HG03565 (cell line): ENCODE data around the gene OGFR.

Source experiments
- ATAC-seq: cut with Tn5 transposase; IDR thresholded peaks from one replicate; pipeline ENCODE4 v1.9.1; 2021; ENCODE audit warnings: mild to moderate bottlenecking, moderate library complexity; ENCODE audit not compliant: unreplicated experiment

OGFR gene

DNA sequence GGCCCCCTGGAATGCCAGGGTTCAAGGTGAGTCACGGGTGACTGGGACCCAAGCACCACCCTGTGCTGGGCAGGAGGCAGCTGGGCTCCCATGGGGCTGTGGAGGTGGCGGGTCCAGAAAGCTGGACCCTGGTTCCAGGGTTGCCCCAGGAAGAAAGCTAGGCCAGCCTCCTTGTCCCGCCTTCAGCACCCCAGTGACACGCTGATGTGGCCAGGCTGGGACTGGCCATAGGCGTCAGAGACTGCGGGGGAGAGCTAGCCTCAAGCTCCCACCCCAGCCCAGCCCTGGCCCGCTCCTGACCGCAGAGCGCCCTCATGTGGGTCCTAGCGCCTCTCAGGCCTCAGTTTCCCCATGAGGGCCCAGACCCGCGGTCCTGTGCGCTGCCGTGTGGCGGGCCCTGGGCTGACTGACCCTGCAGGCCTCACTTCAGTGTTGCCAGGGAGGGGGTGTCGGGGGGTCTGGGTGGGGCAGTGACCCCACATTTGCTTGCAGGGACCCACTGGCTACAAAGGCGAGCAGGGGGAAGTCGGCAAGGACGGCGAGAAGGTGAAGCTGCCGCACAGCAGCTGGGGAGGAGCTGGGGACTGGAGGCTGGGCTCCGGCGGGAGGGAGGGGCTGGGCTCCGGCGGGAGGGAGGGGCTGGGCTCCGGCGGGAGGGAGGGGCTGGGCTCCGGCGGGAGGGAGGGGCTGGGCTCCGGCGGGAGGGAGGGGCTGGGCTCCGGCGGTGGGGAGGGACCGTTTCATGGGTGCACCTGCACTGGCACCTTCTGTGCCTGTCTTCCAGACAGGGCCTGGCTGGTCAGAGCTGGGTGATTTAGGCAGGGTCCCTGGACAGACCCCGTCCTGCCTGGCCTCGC lies 20.1 kb downstream of the OGFR start:
- ATAC-seq, result no peak

DNA sequence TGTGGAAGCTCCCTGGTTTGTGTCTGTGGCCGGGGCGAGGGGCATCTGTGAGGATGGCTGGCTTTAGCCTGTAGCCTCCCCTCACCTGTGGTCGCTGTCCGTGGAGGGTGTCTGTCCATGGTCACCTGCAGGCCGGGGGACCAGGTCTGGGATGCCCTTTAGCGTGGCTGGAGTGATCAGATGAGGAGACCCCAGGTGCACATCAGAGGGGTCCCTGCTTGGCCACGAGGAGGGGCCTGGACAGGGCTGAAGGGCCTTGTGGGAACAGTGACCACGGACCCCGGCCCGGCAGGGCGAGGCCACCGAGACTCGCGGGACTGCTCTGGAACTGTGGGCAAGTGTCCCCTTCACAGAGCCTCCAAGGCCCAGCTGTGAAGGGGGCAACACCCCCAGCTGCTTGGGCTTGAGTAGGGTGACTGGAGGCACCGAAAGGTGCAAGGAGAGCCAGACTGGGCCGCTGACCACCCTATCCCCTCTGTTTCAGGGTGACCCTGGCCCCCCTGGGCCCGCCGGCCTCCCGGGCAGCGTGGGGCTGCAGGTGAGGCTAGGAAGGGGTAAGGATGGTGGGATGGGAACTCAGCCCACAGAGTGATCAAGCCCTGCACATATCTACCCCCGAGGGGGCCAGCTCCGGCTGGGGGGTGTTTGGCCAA lies 20.8 kb downstream of the OGFR start:
- ATAC-seq, result no peak

DNA sequence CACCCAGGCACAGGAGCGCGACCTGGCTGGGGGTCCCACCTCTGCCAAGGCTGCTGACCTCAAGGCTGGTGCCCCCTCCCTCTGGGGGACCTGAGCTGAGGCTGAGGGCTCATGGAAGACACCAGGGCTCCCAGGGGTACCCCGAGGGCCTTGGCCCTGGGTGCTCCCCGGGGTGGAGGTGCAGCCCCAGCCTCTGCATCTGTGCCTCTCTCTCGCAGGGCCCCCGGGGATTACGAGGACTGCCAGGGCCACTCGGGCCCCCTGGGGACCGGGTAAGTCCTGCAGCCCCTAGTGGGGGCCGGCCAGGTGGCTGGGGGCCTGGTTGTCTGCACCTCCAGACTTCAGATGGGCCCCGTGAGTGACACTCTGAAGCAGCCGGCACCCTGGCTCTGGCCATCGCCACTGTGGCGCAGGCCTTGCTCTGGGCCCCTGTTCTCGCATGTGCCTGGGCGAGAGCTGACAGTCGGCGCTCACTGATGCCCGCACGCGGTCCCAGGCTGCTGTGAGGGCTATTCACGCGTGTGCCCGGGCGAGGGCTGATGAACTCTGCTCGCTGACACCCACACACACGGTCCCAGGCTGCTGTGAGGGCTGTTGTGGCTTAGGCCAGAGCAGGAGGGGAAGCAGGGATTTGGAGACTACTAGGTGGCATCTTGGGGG lies 21.5 kb downstream of the OGFR start:
- ATAC-seq, result no peak

DNA sequence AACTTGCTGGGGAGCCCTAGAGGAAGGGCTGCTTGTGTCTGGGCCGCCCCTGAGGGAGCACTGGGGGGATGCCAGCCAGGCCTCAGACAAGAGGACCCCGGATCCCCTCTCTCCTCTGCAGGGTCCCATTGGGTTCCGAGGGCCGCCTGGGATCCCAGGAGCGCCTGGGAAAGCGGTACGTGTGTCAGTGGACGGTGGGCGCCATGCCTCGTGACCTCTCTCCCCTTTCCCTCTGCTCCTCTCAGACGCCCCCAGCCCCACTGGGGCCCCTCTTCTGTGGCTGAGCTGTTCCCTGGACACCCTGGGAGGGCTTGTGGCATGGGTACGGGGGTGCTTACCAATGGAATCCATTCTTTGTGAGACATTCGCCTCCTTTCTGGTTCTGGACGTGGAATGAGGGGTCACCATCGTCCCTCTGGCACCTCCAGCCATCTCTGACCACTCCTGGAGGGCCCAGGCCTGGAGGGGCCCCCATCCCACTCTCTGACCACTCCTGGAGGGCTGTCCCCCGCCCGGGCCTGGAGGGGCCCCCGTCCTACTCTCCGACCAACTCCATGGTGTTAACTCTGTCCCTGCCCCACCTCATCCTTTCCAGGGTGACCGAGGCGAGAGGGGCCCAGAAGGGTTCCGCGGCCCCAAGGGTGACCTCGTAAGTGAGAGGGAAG lies 22.1 kb downstream of the OGFR start:
- no peak for ATAC-seq

DNA sequence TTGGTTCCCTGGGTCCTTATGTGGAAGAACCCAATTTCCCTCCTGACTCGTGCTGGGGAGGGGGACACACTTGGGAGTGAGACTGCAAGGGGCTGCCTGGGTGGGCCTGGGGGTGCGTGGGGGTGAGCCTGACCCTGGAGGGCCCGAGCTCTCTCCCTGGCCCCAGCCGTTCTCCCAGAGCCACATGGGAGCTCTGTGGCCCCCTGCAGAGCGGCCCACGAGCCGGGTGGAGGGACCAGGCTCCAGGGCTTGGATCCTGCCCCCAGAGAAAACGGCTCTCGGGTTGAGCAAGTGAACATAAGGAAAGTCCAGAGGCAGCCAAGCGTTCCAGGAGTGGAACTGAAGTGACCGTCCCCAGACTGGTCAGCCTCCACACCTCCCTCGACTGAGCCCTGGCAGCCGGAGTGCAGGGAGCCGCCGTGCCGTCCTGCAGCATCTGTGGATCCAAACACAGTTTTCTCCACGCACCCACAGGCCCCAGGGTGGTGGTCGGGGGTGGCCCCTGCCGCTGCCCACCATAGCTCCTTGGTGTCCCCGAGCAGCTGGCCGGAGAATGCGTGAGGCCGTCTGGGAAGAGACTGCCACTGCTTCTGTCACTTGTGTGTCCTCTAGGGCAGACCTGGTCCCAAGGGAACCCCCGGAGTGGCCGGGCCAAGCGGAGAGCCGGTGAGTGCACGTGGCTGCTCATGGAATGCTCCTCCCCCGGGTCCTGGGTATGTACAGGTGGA lies 22.8 kb downstream of the OGFR start:
- no peak for ATAC-seq

DNA sequence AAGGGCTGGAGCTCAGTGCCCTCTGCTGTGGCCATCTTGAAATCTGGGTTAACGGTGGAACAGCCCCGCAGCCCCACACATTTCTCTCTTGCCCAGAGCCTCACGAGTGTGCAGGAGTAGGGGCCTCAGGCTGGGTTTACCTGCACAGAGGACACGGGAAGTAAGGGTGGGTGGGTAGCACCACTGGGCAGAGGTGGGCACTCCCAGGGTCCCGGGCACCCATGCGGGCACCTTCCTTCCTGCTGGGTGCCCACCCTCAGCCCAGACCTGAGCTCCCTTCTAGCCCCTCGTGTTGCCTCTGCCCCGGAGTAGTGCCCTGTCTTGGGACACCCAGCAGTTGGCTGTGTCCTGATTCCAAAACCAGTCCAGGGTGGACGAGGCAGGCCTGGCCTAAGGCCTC lies 23.4 kb downstream of the OGFR start:
- ATAC-seq, result no peak

DNA sequence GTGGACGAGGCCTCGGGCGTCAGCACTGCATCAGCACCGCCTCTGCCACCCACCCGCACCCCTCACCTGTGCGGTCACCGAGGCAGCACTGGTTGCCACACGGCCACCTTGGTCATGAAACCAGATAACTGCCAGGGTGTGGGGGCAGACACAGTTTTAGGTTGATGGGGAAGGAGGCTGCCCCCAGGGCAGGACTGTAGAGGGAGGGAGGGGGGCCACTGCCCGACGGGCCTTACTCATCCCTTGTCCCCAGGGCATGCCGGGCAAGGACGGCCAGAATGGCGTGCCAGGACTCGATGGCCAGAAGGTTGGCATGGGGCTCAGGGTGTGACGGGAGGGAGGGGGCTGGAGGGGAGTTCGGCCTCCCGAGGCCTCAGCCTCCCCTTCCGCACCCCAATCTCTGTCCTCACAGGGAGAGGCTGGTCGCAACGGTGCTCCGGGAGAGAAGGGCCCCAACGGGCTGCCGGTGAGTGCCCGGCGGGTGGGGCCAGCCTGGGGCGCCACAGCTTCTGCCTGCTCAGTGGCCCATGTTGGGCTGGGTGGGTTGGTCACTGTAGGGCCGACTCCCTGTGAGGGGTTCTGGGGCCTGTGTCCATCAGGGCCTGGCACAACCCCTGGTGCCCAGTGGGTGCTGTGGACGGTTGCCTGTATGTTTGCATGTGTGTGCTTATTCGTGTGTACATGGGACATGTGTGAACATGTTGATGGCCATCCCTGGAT lies 24.0 kb downstream of the OGFR start:
- no peak for ATAC-seq

DNA sequence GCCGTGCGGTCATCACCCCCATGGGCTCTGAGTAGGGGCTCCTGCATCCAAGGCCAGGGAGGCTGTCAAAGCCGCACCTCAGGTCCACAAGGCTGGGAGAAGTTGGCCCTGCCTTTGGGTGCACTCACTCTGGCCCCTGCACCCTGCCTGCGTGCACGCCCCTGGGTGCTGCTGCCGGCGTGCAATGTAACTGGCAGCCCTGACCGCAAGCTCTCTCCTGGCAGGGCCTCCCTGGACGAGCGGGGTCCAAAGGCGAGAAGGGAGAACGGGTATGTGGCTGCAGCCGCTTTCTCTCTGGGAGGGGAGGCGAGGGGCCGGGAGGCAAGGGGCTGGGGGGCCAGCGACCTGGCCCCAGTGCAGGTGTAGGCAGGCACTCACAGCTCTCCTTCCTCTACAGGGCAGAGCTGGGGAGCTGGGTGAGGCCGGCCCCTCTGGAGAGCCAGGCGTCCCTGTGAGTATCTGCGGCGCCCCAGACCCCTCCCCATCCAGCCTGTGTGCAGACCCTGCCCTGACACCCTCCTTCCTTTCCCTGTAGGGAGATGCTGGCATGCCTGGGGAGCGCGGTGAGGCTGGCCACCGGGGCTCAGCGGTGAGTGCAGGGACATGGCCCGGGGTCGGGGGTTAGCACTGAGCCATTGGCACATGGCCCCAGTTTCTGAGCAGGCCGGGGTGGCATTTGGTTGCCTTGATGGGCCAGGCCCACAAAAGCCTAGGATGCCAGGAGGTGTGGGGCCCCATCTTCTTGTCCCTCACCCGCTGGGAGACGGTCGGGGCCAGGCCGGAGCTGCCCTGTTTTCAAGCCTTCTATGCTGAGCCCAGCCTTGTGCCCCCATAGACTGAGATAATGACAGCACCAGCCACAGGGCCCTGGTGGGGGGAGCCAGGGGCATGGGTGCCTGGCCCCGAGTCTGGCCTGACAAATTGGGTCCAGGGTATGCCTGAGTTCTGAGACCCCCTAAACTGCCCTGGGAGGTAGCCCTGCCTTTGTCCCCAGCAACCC lies 24.9 kb downstream of the OGFR start:
- no peak for ATAC-seq

DNA sequence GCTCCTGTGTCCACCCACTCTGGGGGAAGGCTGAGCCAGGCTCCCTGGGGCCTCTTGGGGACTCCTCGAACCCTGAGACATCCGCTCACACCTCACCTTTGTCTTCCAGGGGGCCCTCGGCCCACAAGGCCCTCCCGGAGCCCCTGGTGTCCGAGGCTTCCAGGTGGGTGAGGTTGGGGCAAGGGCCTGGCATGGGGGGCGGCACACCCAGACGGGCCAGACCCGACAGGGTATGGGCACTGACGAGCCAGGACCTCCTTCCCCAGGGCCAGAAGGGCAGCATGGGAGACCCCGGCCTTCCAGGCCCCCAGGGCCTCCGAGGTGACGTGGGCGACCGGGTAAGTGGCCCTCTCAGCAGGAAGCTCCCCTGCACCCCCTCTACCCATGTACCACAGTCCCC lies 25.6 kb downstream of the OGFR start:
- ATAC-seq, result no peak

DNA sequence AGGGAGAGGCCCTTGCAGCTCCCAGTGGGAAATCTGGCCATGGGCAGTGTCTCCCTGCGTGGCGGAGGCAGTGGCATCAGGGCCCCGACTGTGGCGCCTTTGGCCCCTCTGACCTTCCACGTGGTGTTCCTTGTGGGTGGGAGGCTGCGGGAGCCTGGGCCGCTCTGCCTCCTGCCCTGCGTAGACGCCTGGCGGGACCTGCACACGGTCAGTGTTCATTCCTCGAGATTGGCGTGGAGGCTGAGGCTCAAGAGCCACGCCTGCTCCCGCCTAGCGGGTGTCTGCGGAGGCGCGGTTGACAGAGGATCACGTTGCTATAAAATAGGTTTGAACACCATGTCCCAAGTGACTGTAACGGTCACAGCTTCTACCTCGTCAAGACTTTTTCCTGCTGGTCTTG lies 26.2 kb downstream of the OGFR start:
- ATAC-seq, result no peak

DNA sequence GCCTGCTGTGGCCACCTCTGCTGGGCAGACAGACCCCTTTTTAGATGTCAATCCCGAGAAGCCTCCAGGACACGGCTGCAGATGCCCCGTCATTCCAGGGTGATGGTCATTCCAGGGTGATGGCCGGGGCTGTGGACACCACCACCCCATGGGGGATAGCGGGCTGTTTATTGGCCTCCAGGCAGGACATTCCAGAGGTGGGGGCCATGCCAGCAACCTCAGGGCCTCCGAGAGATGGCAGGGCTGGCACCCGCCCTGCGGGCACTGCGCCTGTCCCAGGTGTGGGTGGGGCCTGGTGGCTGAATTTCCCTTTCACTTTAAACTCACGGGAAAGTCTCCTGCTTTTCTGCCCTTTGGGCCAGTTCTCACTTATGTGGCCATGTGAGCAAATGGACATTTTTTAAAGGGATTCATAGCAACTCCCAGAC lies 26.7 kb downstream of the OGFR start:
- no peak for ATAC-seq

DNA sequence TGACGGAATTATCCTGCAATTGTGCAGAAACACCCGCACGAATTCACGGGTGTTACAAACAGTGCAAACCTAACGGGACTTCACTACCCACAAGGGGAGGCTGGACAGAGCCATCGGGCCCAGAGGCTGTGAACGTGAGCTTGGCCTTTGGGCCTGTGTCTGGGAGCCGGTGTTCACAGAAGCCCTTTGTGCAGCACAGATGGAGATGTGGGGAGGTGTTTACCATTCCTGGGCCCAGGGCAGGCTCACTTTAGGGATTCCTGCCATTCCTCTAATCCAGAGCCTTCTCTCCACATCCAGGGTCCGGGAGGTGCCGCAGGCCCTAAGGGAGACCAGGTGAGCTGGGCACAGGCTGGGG lies 27.2 kb downstream of the OGFR start:
- no peak for ATAC-seq

DNA sequence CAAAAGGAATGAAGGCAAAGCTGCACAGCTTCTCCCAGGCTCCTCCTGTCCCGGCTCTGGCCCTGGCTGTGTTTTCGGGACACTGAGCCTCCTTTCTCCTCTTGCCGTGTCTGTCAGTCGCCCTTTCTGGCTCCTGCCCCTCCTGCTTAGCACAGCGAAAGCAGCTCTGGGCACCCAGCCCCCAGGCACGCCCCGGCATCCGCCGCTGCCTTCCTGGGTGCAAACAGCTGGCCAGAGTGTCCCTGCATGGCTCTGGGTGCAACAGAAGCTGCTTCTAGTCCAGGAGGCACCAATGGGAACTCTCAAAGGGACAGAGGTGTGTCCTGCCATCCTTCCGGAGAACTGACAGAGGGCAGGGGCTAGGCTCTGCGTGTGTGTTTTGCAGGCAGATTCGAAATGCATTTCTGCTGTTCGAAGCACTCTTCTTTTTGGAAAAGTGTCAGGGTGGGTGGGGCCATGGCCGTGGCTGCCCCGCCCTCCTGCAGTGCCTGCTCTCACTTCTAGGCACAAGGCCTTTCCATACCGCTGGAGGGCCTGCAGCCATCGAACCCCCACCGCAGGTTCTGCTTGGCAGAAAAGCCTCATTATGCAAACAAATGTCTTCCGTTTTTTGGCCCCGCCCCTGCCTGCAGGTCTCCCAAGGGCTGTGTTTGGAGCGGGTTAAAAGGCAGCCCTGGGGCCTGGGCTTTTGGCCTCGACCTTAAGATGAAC lies 27.7 kb downstream of the OGFR start:
- no peak for ATAC-seq

DNA sequence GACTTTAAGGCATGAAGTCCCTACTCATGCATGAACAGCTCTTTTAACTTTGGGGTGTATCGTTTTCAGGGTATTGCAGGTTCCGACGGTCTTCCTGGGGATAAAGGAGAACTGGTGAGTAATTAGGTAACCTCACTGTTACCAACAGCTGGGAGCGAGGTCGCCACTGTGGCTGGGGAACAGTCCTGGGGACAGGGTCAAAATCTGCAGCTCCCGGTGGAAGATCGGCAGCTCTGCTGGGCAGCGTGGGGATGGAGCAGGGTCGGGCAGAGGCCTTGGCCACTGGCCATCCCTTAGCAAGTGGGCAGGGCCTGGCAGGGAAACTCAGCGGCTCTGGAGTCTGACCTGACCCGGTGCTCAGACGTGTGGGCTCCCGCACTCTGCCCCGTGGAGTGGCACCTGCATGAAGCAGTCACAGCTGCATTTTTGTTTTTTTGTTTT lies 28.3 kb downstream of the OGFR start:
- ATAC-seq, result no peak

DNA sequence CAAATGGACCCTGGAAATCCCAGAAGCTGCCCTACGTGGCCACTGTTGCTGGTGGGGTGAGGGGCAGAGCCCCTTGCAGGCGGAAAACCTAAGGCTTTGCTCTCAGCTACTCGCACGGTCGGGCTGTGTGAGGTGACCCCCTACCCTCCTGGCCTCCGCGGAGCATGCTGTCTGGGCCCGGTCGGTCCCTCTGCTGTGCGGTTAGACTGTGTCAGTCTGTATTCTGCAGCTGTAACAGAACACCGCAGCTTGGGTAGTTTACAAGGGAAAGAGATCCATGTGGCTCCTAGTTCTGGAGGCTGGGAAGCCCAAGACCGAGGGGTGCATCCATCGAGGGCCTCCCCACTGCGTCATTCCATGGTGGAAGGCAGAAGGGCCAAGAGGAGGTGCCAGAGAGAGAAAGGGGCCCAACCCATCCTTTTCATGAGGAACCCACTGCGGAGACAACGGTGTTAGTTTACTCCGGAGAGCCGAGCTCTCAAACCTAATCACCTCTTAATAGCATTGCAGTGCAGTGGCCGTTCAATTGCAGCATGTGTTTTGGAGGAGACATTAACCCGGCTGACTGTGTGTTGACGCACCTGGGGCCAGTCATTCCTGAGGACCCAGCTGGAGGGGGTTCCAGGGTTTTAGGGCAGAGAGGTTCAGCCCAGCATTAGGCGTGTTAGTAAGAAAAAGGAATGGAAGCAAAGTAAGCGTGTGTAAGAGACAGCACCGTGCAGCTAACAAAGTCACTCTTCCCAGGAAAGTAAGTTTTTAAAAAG lies 30.5 kb downstream of the OGFR start:
- ATAC-seq, result no peak

DNA sequence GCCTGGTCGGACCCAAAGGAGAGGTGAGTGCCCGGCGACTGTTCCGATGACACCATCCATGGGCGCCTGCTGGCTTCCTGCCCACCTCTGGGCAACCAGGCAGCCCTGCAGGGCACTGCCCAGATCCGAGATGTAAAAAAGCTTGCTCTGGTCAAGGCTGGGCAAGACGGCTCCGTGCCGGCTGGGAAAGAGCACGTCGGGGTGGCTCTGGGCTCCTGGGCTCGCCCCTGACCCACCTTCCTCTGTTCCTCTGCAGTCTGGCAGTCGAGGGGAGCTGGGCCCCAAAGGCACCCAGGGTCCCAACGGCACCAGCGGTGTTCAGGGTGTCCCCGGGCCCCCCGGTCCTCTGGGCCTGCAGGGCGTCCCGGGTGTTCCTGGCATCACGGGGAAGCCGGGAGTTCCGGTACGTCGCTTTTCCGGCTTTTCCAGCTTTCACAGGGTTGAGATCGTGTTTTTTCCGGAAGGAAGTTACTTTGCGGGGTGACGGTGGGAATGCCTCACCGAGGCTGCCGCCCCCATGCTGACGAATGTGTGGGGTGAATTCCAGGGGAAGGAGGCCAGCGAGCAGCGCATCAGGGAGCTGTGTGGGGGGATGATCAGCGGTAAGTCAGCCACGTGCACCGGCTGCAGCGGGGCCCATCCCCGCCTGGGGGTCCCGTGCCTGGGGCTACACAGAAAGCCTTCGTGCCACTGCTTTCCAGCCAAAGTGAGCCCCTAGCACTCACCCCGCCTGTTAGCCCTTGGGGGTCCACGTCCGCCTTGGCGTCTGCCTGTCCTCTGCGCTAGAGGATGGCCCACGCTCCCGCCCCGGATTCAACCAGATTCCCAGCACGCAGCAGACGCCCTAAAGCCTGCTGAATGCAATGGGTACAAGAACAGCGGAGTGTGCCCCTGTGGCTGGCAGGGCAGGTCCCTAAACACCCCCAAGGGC lies 31.6 kb downstream of the OGFR start:
- no peak for ATAC-seq
